ENCODE measurements around the gene SMC5. TPM values are rescaled to one million over a fixed set of nuclear protein-coding genes. Genes with fewer than 3 reads are reported as not detected.
A peak's percentile ranks its signal among the peaks of the same experiment; 100 is the strongest.
"Not testable (repeated sequence)": the region's sequence is repeated elsewhere in the genome, so short reads cannot be mapped to it uniquely, and the experiment has no call there.

Gene SMC5
- total RNA-seq, 4 donors from 2014 or later, result 17.2 to 27.4 (median 17.8) TPM

DNA sequence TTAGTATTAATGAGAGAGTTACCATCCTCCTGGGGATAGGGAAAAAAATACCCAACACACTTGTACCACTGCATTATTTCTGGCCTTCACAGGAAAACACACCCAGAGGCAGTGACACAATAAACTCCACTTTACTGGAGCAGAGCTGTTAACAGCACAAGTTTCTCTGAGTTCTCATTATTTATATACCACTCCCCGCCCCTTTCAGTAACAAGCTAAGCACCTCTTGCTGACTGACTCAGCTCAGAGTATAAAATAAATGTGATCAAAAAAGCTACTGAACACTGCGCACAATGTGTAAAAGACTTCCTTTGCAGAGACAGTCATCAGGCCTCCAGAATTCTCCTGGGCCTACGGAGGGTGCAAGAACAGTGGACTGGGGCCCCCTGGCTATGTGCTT, 134.1 kb downstream of the SMC5 start:
- no peaks in the 10 kb centered on the region for H3K27me3 ChIP-seq
- peaks cover 0 to 1% (median under 1%) of the 10 kb centered on the region in 4 donors for H3K36me3 ChIP-seq
- intact Hi-C loops (cut with DNase I), result no loop called here
- peaks cover 90 to 100% (median 98%) of the 10 kb centered on the region in 4 donors for H3K4me1 ChIP-seq
- no peak for DNase-seq (ENCODE audit: extremely low spot score)
- peak overlapping the region in 2 of 4 donors; percentile 4 to 19 for H3K4me3 ChIP-seq
- H3K27ac ChIP-seq (replicated peaks in 1 of 4), result peak overlapping the region; percentile 8 to 47 (median 12)
- TF ChIP-seq EP300 (IDR thresholded peaks at IDR 0.05), result no peak
- TF ChIP-seq CTCF (IDR thresholded peaks at IDR 0.05), result no peak
- peak in 1 of 2 donors; percentile 5 for TF ChIP-seq POLR2AphosphoS5 (IDR thresholded peaks at IDR 0.05)
- no peak for TF ChIP-seq POLR2A (IDR thresholded peaks at IDR 0.05; ENCODE audit: low read depth)
- no peaks in the 10 kb centered on the region for H3K9me3 ChIP-seq
- 77% methylated on average over 3 of the region's 3 CpGs for WGBS

DNA sequence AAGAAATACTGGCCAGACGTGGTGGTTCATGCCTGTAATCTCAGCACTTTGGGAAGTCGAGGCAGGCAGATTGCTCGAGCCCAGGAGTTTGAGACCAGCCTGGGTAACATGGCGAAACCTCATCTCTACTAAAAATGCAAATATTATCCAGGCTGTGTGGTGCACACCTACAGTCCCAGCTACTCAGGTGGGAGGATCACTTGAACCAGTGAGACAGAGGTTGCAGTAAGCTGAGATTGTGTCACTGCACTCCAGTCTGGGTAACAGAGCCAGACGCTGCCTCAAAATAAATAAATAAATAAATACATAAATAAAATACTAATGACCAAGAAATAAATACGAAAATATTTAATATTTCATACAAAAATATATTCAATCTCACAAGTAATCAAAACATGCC, 136.9 kb downstream of the SMC5 start:
- Histone ChIP-seq H3K36me3 (no peaks in the 10 kb centered on the region), H3K9me3 (no peaks in the 10 kb centered on the region), H3K4me1 (peaks cover 94 to 100% (median 98%) of the 10 kb centered on the region in 4 donors), H3K27me3 (no peaks in the 10 kb centered on the region), H3K4me3 (peak overlapping the region in 1 of 4 donors; percentile 6), H3K27ac (replicated peaks in 1 of 4) (no peak overlapping the region)
- intact Hi-C loops (cut with DNase I), result no loop called here
- WGBS, result 82% methylated on average over 6 of the region's 6 CpGs
- no peak for DNase-seq (ENCODE audit: extremely low spot score)
- no peak for TF ChIP-seq CTCF (IDR thresholded peaks at IDR 0.05)
- TF ChIP-seq POLR2AphosphoS5 (IDR thresholded peaks at IDR 0.05), result peak in 1 of 2 donors; percentile 33

DNA sequence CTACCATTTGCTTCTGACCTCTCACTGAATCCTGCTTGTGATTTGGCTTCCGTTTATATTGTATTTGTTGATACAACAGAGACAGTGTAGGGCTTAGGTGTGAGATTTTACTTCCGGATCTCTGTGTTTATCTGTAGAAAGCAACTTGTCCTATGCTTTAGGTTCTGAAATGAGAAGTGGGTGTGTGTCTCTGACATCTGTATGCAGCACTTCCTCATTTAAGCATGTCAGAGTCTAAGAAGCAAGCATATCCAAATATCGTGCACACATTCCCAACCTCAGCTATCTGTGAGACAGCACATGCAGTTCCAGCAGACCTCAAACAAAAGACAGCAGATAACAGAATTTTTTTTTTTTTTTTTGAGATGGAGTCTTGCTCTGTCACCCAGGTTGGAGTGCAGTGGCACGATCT, 139.4 kb downstream of the SMC5 start:
- intact Hi-C loops (cut with DNase I), result no loop called here
- Histone ChIP-seq H3K4me3 (peak overlapping the region in 3 of 4 donors; percentile 1 to 21 (median 18)), H3K9me3 (no peaks in the 10 kb centered on the region), H3K36me3 (no peaks in the 10 kb centered on the region), H3K27me3 (no peaks in the 10 kb centered on the region), H3K27ac (replicated peaks in 1 of 4) (peak overlapping the region; percentile 32 to 48 (median 42)), H3K4me1 (peaks cover 94 to 100% (median 97%) of the 10 kb centered on the region in 4 donors)
- no peak for DNase-seq (ENCODE audit: extremely low spot score)
- TF ChIP-seq EP300 (IDR thresholded peaks at IDR 0.05) (peak; percentile 11), CTCF (IDR thresholded peaks at IDR 0.05) (no peak), POLR2A (IDR thresholded peaks at IDR 0.05; ENCODE audit: low read depth) (no peak), POLR2AphosphoS5 (IDR thresholded peaks at IDR 0.05) (peak in 1 of 2 donors; percentile 18)
- WGBS, result 30% methylated on average over 4 of the region's 4 CpGs

DNA sequence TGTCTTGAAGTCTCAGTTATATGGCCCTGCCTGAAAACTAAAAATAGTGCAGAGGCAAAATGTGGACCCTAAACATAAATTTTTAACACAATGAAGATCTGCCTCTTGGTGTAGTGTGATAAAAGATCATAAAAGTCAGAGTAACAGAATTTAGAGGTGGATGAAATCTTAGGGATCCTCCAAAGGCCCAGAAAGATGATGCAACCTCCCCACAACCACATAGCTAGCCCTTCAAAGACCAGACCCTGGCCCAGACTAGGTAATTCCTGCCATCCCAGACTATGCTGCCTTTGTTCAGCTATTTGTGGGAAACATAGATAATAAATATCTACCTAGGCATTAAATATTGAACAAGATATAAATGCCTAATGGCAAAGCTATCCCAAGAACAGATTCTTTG, 140.4 kb downstream of the SMC5 start:
- Histone ChIP-seq H3K9me3 (no peaks in the 10 kb centered on the region), H3K4me1 (peaks cover 94 to 100% (median 97%) of the 10 kb centered on the region in 4 donors), H3K27me3 (no peaks in the 10 kb centered on the region), H3K36me3 (no peaks in the 10 kb centered on the region), H3K4me3 (no peak overlapping the region), H3K27ac (replicated peaks in 1 of 4) (peak overlapping the region in 3 of 4 donors; percentile 16 to 45 (median 40))
- no peak for DNase-seq (ENCODE audit: extremely low spot score)
- intact Hi-C loops (cut with DNase I), result no loop called here
- TF ChIP-seq POLR2A (IDR thresholded peaks at IDR 0.05; ENCODE audit: low read depth) (no peak), POLR2AphosphoS5 (IDR thresholded peaks at IDR 0.05) (no peak)

GRCh38 chr9:70400107-70400892, 141.5 kb downstream of the SMC5 start:
- H3K4me1 ChIP-seq, result peaks cover 95 to 100% (median 98%) of the 10 kb centered on the region in 4 donors
- H3K9me3 ChIP-seq, result no peaks in the 10 kb centered on the region
- no peaks in the 10 kb centered on the region for H3K36me3 ChIP-seq
- peak overlapping the region in 1 of 4 donors; percentile 4 for H3K4me3 ChIP-seq
- no peaks in the 10 kb centered on the region for H3K27me3 ChIP-seq
- intact Hi-C loops (cut with DNase I), result loop anchor here (2.0 to 10.0 kb wide), 3 partner anchors 21 to 235 kb away; no protein-coding TSS in a partner anchor
- H3K27ac ChIP-seq (replicated peaks in 1 of 4), result peak overlapping the region in 2 of 4 donors; percentile 16 to 43
- no peak for DNase-seq (ENCODE audit: extremely low spot score)
- 77% methylated on average over 4 of the region's 5 CpGs for WGBS
- TF ChIP-seq POLR2AphosphoS5 (IDR thresholded peaks at IDR 0.05) (peak; percentile 4 to 24), EP300 (IDR thresholded peaks at IDR 0.05) (no peak)

- not testable (repeated sequence) for DNase-seq (ENCODE audit: extremely low spot score); H3K9me3 ChIP-seq; H3K36me3 ChIP-seq; H3K27me3 ChIP-seq
- intact Hi-C loops (cut with DNase I), result loop anchor here (2.0 to 10.0 kb wide), 3 partner anchors 22 to 236 kb away; no protein-coding TSS in a partner anchor
- Histone ChIP-seq H3K4me1 (peaks cover 96 to 100% (median 98%) of the 10 kb centered on the region in 4 donors), H3K27ac (replicated peaks in 1 of 4) (peak overlapping the region in 1 of 4 donors; percentile 8), H3K4me3 (peak overlapping the region in 1 of 4 donors; percentile 4)
- 90% methylated on average over 6 of the region's 6 CpGs for WGBS
These were observed 142.5 kb downstream of the SMC5 start for GRCh38 chr9:70401241-70401640.

All from esophagus muscularis mucosa (tissue), 4 donors.